ENCODE results near the gene SGPP2.

Gene SGPP2

DNA sequence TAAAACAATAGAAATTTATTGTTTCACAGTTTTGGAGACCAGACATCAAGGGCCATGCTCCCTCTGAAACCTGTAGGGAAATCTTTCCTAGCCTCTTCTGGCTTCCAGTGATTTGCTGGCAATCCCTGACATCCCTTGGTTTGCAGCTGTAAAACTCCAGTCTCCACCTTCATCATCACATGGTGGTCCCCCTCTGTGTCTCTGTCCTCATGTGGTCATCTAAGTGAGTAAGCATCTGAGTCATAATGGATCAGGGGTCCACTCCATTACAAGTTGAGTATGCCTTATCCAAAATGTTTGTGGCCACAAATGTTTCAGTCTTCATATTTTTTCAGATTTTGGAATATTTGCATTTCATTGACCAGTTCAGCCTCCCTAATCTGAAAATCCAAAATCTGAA is 5.6 kb upstream of the SGPP2 start:
- Histone ChIP-seq H3K36me3 (ENCODE audit: low read depth) (no peaks in the 10 kb centered on the region), H3K27ac (ENCODE audit: poor library complexity, severe bottlenecking) (no peak overlapping the region), H3K4me3 (ENCODE audit: severe bottlenecking) (no peak overlapping the region), H3K4me1 (ENCODE audit: insufficient read depth, poor library complexity, severe bottlenecking) (no peaks in the 10 kb centered on the region), H3K9me3 (ENCODE audit: severe bottlenecking) (peaks cover 2% of the 10 kb centered on the region), H3K27me3 (ENCODE audit: insufficient read depth, poor library complexity, severe bottlenecking) (peaks cover 15% of the 10 kb centered on the region)
- ATAC-seq (ENCODE audit: low read depth) (no peak), DNase-seq (ENCODE audit: low spot score) (no peak)
- no peak for TF ChIP-seq CTCF (IDR thresholded peaks at IDR 0.05; ENCODE audit: poor library complexity, severe bottlenecking)

DNA sequence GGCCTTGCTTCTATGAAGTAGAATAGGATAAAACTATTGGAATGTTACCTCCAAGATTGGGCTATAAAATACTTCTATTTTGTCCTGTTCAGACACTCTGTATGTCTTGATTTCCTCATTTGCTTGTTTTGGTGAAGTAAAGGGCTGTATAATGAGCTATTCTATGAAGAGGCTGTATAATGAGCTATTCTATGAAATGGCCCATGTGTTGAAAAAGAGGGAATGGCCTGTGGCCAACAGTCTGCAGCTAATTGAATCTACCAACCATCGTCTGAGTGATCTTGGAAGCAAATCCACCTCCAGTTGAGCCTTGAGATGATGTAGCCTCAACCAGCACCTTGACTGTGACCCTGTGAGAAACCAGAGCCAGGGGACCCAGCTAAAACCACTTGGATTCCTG is 3.8 kb upstream of the SGPP2 start:
- Histone ChIP-seq H3K27me3 (ENCODE audit: insufficient read depth, poor library complexity, severe bottlenecking) (peaks cover 26% of the 10 kb centered on the region), H3K36me3 (ENCODE audit: low read depth) (no peaks in the 10 kb centered on the region), H3K27ac (ENCODE audit: poor library complexity, severe bottlenecking) (no peak overlapping the region), H3K4me1 (ENCODE audit: insufficient read depth, poor library complexity, severe bottlenecking) (no peaks in the 10 kb centered on the region), H3K4me3 (ENCODE audit: severe bottlenecking) (no peak overlapping the region), H3K9me3 (ENCODE audit: severe bottlenecking) (no peaks in the 10 kb centered on the region)
- DNase-seq (ENCODE audit: low spot score) (no peak), ATAC-seq (ENCODE audit: low read depth) (no peak)
- TF ChIP-seq CTCF (IDR thresholded peaks at IDR 0.05; ENCODE audit: poor library complexity, severe bottlenecking) = no peak

- no peaks in the 10 kb centered on the region for H3K4me1 ChIP-seq (ENCODE audit: insufficient read depth, poor library complexity, severe bottlenecking)
- no peaks in the 10 kb centered on the region for H3K36me3 ChIP-seq (ENCODE audit: low read depth)
- H3K4me3 ChIP-seq (ENCODE audit: severe bottlenecking) = no peak overlapping the region
- peaks cover 26% of the 10 kb centered on the region for H3K27me3 ChIP-seq (ENCODE audit: insufficient read depth, poor library complexity, severe bottlenecking)
- ATAC-seq (ENCODE audit: low read depth) (no peak), DNase-seq (ENCODE audit: low spot score) (no peak)
- TF ChIP-seq CTCF (IDR thresholded peaks at IDR 0.05; ENCODE audit: poor library complexity, severe bottlenecking) = no peak
- no peak overlapping the region for H3K27ac ChIP-seq (ENCODE audit: poor library complexity, severe bottlenecking)
- no peaks in the 10 kb centered on the region for H3K9me3 ChIP-seq (ENCODE audit: severe bottlenecking)
Measured at GRCh38 chr2:222421626-222422025, 2.7 kb upstream of the SGPP2 start.

- Histone ChIP-seq H3K36me3 (ENCODE audit: low read depth) (no peaks in the 10 kb centered on the region), H3K27ac (ENCODE audit: poor library complexity, severe bottlenecking) (no peak overlapping the region), H3K9me3 (ENCODE audit: severe bottlenecking) (no peaks in the 10 kb centered on the region), H3K4me3 (ENCODE audit: severe bottlenecking) (no peak overlapping the region), H3K4me1 (ENCODE audit: insufficient read depth, poor library complexity, severe bottlenecking) (peaks cover 6% of the 10 kb centered on the region), H3K27me3 (ENCODE audit: insufficient read depth, poor library complexity, severe bottlenecking) (peaks cover 26% of the 10 kb centered on the region)
- ATAC-seq (ENCODE audit: low read depth) (no peak), DNase-seq (ENCODE audit: low spot score) (no peak)
- no peak for TF ChIP-seq CTCF (IDR thresholded peaks at IDR 0.05; ENCODE audit: poor library complexity, severe bottlenecking)
Measured at GRCh38 chr2:222423186-222423585, 1.2 kb upstream of the SGPP2 start.

GRCh38 chr2:222423632-222424275 is 589 bp upstream of the SGPP2 start:
- no peak for DNase-seq (ENCODE audit: low spot score)
- H3K27ac ChIP-seq (ENCODE audit: poor library complexity, severe bottlenecking) = no peak overlapping the region
- peaks cover 6% of the 10 kb centered on the region for H3K4me1 ChIP-seq (ENCODE audit: insufficient read depth, poor library complexity, severe bottlenecking)
- ATAC-seq (ENCODE audit: low read depth) = peak; percentile 15; the same call in 2 of the 3 replicates
- no peaks in the 10 kb centered on the region for H3K9me3 ChIP-seq (ENCODE audit: severe bottlenecking)
- no peak for TF ChIP-seq CTCF (IDR thresholded peaks at IDR 0.05; ENCODE audit: poor library complexity, severe bottlenecking)
- H3K27me3 ChIP-seq (ENCODE audit: insufficient read depth, poor library complexity, severe bottlenecking) = peaks cover 26% of the 10 kb centered on the region
- H3K36me3 ChIP-seq (ENCODE audit: low read depth) = no peaks in the 10 kb centered on the region
- H3K4me3 ChIP-seq (ENCODE audit: severe bottlenecking) = peak overlapping the region; percentile 47
